ENCODE results near the gene PPP5C.
"Not testable (repeated sequence)": the region's sequence is repeated elsewhere in the genome, so short reads cannot be mapped to it uniquely, and the experiment has no call there.

The PPP5C gene

DNA sequence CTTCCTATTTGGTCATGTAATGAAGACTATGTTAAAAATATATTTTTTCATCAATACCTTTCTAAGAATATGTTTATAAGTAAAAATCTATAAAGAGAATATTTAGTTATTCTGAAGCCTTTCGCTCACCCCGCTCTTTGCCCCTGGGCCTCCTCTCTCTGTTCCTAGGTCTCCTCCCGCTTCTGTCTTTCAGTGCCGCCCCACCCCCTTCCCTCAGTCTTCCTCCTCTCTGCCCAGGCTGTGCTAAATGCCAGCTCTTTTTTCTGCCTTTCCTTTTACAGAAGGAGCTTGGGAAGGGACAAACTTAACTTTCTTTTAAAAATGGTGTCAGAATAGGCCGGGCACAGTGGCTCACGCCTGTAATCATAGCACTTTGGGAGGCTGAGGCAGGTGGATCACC, 27.3 kb upstream of the PPP5C start:
- no peak overlapping the region for H3K4me3 ChIP-seq (ENCODE audit: low read depth, low read length)
- DNase-seq (ENCODE audit: low read depth), result no peak
- TF ChIP-seq, protein P1, sequence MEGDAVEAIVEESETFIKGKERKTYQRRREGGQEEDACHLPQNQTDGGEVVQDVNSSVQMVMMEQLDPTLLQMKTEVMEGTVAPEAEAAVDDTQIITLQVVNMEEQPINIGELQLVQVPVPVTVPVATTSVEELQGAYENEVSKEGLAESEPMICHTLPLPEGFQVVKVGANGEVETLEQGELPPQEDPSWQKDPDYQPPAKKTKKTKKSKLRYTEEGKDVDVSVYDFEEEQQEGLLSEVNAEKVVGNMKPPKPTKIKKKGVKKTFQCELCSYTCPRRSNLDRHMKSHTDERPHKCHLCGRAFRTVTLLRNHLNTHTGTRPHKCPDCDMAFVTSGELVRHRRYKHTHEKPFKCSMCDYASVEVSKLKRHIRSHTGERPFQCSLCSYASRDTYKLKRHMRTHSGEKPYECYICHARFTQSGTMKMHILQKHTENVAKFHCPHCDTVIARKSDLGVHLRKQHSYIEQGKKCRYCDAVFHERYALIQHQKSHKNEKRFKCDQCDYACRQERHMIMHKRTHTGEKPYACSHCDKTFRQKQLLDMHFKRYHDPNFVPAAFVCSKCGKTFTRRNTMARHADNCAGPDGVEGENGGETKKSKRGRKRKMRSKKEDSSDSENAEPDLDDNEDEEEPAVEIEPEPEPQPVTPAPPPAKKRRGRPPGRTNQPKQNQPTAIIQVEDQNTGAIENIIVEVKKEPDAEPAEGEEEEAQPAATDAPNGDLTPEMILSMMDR (IDR thresholded peaks at IDR 0.05; ENCODE audit: low read depth, low read length, missing control alignments), result no peak

DNA sequence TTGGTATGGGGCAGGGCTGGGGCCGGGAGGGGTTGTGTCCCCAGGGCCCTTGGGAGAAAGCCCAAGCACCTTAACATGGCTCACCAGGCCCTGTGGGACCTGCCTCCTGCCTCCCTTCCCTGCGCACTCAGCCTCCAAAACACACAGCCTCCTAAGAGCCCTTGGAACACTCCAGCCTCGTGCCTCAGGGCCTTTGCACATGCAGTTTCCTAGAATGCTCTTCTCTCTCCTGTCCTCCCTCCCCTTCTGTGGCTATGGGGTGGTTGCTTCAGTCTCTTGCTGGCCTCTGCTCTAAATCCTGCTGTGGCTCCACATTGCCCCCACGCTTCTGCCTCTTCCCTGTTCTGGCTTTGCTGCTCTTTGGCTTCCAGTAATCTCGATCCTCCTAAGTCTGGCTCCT, 26.3 kb upstream of the PPP5C start:
- TF ChIP-seq, protein P1 (IDR thresholded peaks at IDR 0.05; ENCODE audit: low read depth, low read length, missing control alignments), result no peak
- DNase-seq (ENCODE audit: low read depth), result no peak
- H3K4me3 ChIP-seq (ENCODE audit: low read depth, low read length), result no peak overlapping the region

DNA sequence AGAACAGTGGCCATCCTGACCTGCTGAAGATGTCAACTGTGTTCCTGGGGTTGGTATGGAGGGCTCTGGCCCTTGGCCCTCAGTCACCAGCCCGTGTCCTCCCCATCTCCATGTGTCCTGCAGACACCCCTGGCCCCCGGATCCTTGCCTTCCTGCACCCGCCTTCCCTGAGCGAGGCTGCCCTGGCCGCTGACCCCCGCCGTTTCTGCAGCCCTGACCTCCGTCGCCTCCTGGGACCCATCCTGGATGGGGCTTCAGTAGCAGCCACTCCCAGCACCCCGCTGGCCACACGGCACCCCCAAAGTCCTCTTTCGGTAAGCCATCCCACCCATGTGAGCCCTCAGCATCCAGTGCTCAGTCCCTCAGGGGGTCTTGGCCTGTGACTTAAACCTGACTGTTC, 25.2 kb upstream of the PPP5C start:
- TF ChIP-seq, protein P1 (IDR thresholded peaks at IDR 0.05; ENCODE audit: low read depth, low read length, missing control alignments), result no peak
- DNase-seq (ENCODE audit: low read depth), result no peak
- H3K4me3 ChIP-seq (ENCODE audit: low read depth, low read length), result no peak overlapping the region

DNA sequence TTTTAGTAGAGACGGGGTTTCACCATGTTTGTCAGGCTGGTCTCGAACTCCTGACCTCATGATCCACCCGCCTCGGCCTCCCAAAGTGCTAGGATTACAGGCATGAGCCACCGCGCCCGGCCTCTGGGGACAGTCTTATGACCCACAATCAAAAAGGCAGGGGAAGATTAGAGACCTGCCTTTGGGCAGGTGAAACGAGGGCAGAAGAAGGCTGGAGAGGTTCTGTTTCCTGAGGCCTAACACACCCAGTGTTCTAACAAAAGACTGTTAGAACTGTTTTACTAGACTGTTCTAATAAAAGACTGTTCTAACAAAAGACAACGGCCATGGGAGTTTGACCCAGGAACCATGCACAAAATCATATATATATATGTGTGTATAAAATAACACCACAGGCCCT, 23.7 kb upstream of the PPP5C start:
- DNase-seq (ENCODE audit: low read depth); H3K4me3 ChIP-seq (ENCODE audit: low read depth, low read length): not testable (repeated sequence)

DNA sequence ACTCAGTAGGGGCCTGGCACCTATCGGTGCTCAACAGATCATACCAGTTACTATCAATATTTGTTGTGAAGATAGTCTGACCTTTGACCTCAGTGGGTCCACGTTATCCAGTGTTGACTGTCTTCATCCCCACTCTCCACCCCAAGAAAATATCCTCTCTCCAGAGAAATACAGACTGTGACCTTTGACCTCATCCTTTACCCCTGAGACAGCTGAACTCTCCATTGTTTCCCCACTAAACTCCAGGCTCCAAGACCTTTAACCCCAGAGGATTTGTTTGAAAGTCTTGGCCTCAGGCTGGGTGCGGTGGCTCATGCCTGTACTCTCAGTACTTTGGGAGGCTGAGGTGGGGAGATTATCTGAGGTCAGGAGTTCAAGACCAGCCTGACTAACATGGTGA, 22.6 kb upstream of the PPP5C start:
- no peak for DNase-seq (ENCODE audit: low read depth)
- TF ChIP-seq, protein P1 (IDR thresholded peaks at IDR 0.05; ENCODE audit: low read depth, low read length, missing control alignments), result no peak
- H3K4me3 ChIP-seq (ENCODE audit: low read depth, low read length), result no peak overlapping the region

DNA sequence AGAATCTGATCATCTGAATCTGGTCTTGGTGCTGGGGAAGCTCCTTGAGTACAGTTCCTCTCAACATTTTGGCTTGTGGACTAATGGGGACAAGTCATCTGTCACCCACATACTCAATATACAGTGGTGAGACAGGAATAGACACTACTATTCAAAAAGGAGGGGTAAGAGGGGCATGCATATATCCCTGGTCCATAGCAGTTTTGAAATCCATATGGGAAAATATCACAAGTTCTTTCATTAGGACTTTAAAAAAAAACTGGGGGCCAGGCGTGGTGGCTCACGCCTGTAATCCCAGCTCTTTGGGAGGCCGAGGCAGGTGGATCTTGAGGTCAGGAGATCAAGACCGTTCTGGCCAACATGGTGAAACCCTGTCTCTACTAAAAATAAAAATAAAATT, 20.3 kb upstream of the PPP5C start:
- no peak for DNase-seq (ENCODE audit: low read depth)
- TF ChIP-seq, protein P1 (IDR thresholded peaks at IDR 0.05; ENCODE audit: low read depth, low read length, missing control alignments), result no peak
- no peak overlapping the region for H3K4me3 ChIP-seq (ENCODE audit: low read depth, low read length)

DNA sequence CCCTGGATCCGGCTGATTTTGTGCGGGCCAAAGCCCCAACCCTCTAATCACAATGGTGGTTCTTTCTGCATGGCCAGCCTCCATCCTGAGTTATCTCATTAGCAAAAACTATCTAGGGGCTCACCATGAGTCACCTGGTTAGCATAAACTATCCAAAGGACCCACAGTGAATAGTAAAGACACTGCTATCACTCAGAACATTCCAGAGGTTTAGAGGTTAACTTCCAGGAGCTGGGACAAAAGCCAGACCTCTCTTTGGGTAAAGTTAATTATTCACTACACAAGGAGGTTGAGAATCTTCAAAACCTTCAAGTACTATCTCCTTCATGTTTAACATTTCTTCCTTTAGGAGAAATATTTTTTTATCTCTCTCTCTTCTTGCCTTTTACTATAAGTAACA, 18.8 kb upstream of the PPP5C start:
- DNase-seq (ENCODE audit: low read depth), result no peak
- TF ChIP-seq, protein P1 (IDR thresholded peaks at IDR 0.05; ENCODE audit: low read depth, low read length, missing control alignments), result no peak
- no peak overlapping the region for H3K4me3 ChIP-seq (ENCODE audit: low read depth, low read length)
